Esophagus squamous epithelium (tissue), 4 donors: ENCODE results near the gene PRKN.

Experiments
- POLR2A ChIP-seq, 4 donors: fragments of 450-650 bp; IDR thresholded peaks; one replicate each; pipeline ENCODE4 v1.6.1; 2017; ENCODE audit warnings: antibody characterized with exemption in 4 of 4, mild to moderate bottlenecking in 4 of 4, moderate library complexity in 3 of 4
- TF ChIP-seq, protein P1 (sequence below), 6 experiments: fragments of 450-650 bp in 4 of 6; fragments of 200-600 bp in 2 of 6; sonication (generic) in 2 of 6; IDR thresholded peaks; one replicate each; pipeline ENCODE4 v1.5.1; 2016 to 2019; ENCODE audit warnings: antibody characterized with exemption in 6 of 6, mild to moderate bottlenecking in 4 of 6, moderate library complexity in 4 of 6

DNA sequence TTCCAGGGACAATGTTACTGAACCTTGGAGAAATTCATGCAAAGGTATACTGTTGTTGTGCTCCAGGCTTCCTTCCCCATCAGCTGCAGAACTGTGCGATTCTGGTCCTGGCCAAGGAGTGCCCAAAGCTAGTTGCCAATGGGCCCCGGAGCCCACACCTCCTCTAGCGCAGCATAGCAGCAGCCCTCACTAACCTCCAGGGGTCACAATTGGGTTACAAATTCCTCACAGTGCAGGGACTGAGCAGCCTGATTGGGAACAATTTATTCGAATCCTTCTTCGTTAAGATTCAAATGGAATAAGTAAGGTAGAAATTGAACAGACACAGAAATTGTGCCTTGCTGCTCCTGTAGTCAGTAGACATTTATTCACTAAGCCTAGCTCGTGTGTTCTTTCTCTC is 284.9 kb downstream of the PRKN start:
- TF ChIP-seq, protein P1, sequence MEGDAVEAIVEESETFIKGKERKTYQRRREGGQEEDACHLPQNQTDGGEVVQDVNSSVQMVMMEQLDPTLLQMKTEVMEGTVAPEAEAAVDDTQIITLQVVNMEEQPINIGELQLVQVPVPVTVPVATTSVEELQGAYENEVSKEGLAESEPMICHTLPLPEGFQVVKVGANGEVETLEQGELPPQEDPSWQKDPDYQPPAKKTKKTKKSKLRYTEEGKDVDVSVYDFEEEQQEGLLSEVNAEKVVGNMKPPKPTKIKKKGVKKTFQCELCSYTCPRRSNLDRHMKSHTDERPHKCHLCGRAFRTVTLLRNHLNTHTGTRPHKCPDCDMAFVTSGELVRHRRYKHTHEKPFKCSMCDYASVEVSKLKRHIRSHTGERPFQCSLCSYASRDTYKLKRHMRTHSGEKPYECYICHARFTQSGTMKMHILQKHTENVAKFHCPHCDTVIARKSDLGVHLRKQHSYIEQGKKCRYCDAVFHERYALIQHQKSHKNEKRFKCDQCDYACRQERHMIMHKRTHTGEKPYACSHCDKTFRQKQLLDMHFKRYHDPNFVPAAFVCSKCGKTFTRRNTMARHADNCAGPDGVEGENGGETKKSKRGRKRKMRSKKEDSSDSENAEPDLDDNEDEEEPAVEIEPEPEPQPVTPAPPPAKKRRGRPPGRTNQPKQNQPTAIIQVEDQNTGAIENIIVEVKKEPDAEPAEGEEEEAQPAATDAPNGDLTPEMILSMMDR (IDR thresholded peaks at IDR 0.05): peak in 1 of 6 experiments; percentile 9
- no peak for TF ChIP-seq POLR2A (IDR thresholded peaks at IDR 0.05)
